ENCODE measurements around the gene MPND. TPM values are rescaled to one million over a fixed set of nuclear protein-coding genes. Genes with fewer than 3 reads are reported as not detected.

The MPND gene
- total and polyA plus RNA-seq, 10 of the 15 experiments (the other 5 are each of a cell fraction or from before 2014, with no cell fraction given), result 0.79 to 18.3 (median 6.0) TPM

GRCh38 chr19:4334929-4335570 lies 8.3 kb upstream of the MPND start:
- WGBS (ENCODE audit: insufficient coverage, insufficient replicate concordance, low lambda C conversion rate, missing lambda C conversion rate), result 83% methylated on average over 7 of the region's 7 CpGs
- ATAC-seq (no peak), FAIRE-seq (no peak), DNase-seq (ENCODE audit: low read depth, low spot score) (no peak)
- ChIA-PET SMC1A (ENCODE audit: uncharacterized antibody, unreplicated experiment) (no interaction called here), CTCF (no interaction called here), RAD21 (ENCODE audit: unreplicated experiment) (no interaction called here), POLR2A (no interaction called here)
- in situ Hi-C loops (cut with MboI) (no loop called here), intact Hi-C loops (cut with micrococcal nuclease; ENCODE audit: unreplicated experiment) (no loop called here)
- H3K4me3 ChIP-seq, result no peak overlapping the region
- no peaks in the 10 kb centered on the region for H3K27me3 ChIP-seq (replicated peaks in 1 of 2; ENCODE audit: control insufficient read depth in 2 of 2, insufficient read depth in 2 of 2, low read length in 1 of 2)
- H3K9me3 ChIP-seq (replicated peaks; ENCODE audit: control insufficient read depth, insufficient read depth, low read length), result no peaks in the 10 kb centered on the region
- no peaks in the 10 kb centered on the region for H3K36me3 ChIP-seq (ENCODE audit: control insufficient read depth in 2 of 2, insufficient read depth in 2 of 2, low read length in 1 of 2)
- H3K4me1 ChIP-seq (ENCODE audit: control insufficient read depth, insufficient read depth, low read length), result peaks cover 5% of the 10 kb centered on the region
- no TSS peak for BruUV-seq (replicated peaks)
- no peaks in the 10 kb centered on the region for H4K20me1 ChIP-seq (ENCODE audit: control insufficient read depth, insufficient read depth)
- no peak overlapping the region for H3K9ac ChIP-seq (ENCODE audit: control insufficient read depth, insufficient read depth, low read length)
- H3K27ac ChIP-seq (ENCODE audit: control insufficient read depth, insufficient read depth), result no peak overlapping the region
- H3K4me2 ChIP-seq (ENCODE audit: control insufficient read depth, insufficient read depth), result no peak overlapping the region
- no peaks in the 10 kb centered on the region for H3K79me2 ChIP-seq (ENCODE audit: control insufficient read depth, insufficient read depth, low read length)
- H2AFZ ChIP-seq (ENCODE audit: control insufficient read depth, low read depth, low read length), result no peak overlapping the region
- TF ChIP-seq ELK1 (IDR thresholded peaks at IDR 0.05; ENCODE audit: low read depth, low read length), result no peak
- TF ChIP-seq ZBTB4 (CRISPR knock-in tag; IDR thresholded peaks at IDR 0.05), result no peak
- no peak for TF ChIP-seq ZBTB11 (CRISPR knock-in tag; IDR thresholded peaks at IDR 0.05)
- no peak for TF ChIP-seq E2F8 (IDR thresholded peaks at IDR 0.05; ENCODE audit: low read depth, partially characterized antibody)
- no peak for TF ChIP-seq NFYB (IDR thresholded peaks at IDR 0.05; ENCODE audit: insufficient read depth, low read depth, low read length)
- TF ChIP-seq CHD1 (IDR thresholded peaks at IDR 0.05; ENCODE audit: low read depth, low read length), result no peak
- no peak for TF ChIP-seq SUPT20H (IDR thresholded peaks at IDR 0.05; ENCODE audit: borderline replicate concordance, control insufficient read depth, low read depth, low read length)
- no peak for TF ChIP-seq USF2 (IDR thresholded peaks at IDR 0.05; ENCODE audit: borderline replicate concordance, low read depth, low read length)

All from GM12878 (cell line).